A673 (cell line): ENCODE measurements around the gene STIP1.

Experiments
- CTCF ChIP-seq: fragments of 300-800, 200-600 bp; sonication (generic); conservative IDR thresholded peaks from 2 replicates; pipeline ENCODE4 v1.5.1; 2017; ENCODE audit warnings: low read depth, mild to moderate bottlenecking, antibody characterized with exemption, low read length, moderate library complexity, mixed read lengths
- EZH2 ChIP-seq: fragments of 200-600 bp; sonication (generic); IDR thresholded peaks from 2 replicates; pipeline ENCODE4 v1.6.1; 2017; ENCODE audit warnings: borderline replicate concordance, low read depth, mild to moderate bottlenecking, mixed read lengths, antibody characterized with exemption, low read length; ENCODE audit not compliant: poor library complexity, severe bottlenecking

DNA sequence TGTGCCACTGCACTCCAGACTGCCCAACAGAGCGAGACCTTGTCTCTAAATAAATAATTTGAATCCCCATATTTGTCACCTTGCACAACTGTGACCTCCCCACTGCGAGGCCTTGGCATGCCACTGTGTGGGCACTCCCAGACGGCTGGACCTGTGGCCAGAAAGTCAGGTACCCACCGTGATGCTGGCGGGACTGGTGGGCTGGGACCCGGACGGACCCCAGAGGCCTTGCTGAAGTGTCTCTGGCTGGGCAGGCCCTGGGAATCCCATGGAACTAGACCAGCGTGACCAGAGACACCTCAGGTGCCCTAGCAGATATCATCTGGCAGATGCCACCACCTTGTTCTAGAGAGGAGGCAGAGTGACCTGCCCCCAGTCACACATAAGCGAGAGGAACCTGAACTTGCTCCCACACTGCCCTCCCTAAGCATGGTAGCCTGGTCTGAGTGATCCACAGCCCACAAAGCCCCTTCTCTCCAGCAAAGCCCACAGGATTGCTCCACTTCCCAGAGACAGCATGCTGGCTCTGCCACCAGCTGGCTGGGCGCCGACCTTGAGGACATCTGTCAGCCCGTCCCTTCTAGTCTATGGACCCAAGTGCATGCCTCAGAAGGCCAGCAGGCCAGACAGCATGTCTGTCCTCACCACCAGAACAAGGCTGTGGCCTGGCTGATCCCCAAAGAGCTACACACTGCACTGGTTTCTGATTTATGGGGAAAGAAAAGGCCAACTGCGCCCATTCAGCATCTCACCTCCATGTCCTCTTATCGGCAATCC is 29.5 kb upstream of the STIP1 start:
- no peak for TF ChIP-seq CTCF
- TF ChIP-seq EZH2: no peak
